HG02763 (cell line): Measurements from ENCODE around the gene ERH.

ENCODE experiments used
- ATAC-seq: cut with Tn5 transposase; IDR thresholded peaks from one replicate; pipeline ENCODE4 v1.9.1; 2021; ENCODE audit warnings: mild to moderate bottlenecking, moderate library complexity; ENCODE audit not compliant: unreplicated experiment

The ERH gene

DNA sequence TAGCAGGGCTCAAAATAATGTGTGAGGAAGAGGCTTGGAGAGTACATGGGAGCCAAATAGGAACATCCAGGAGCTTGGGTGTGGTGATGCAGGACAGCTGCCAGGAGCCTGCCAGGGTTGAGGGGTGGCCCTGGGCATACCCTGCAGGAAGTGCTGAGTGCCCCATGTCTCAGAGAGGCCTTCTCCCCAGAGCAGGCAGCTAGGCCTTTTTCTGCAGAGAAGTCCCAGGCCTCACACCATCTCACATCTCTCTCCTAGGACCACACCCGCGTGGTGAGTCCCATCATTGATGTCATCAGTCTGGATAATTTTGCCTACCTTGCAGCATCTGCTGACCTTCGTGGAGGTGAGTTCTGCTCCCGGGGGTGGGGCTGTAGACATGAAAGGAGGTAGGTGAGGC, 66.9 kb downstream of the ERH start:
- no peak for ATAC-seq
